Measurements from ENCODE around the gene SYP. TPM values are rescaled to one million over a fixed set of nuclear protein-coding genes. Genes with fewer than 3 reads are reported as not detected.

SYP gene
- total and polyA plus RNA-seq, 4 donors, result 0.30 to 0.67 (median 0.47) TPM

DNA sequence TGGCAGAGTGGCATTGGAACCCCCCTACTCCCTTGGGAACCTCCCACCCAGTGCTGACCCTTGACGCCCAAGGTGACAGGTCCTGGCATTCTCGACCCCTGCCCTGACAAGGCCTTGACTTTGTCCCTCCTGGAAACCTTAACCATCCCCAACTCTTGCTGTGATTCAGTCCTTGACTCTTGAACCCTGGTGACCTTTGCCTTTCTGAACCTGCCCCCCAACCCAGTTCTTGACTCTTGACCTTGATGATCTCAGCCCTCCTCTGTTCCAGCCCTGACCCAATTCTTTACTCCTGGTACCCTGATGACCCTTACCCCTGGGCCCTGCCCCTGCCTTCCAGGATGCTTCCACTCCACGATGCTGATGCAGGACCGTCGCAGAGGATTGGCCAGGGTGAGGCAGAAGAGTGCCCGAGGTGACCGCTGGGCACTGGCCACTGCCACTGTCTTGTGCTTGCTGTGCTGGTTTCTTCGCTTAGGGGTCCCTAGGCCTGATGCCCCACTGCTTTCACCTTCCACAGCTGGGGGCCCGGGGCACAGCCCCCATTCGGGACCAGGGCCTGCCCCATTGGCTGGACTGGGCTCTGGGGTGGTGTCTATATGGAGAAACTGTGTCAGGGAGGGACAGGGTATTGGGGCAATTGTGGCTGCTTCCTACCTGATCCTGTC is 31.5 kb upstream of the SYP start (continued):
- TF ChIP-seq, protein P1, sequence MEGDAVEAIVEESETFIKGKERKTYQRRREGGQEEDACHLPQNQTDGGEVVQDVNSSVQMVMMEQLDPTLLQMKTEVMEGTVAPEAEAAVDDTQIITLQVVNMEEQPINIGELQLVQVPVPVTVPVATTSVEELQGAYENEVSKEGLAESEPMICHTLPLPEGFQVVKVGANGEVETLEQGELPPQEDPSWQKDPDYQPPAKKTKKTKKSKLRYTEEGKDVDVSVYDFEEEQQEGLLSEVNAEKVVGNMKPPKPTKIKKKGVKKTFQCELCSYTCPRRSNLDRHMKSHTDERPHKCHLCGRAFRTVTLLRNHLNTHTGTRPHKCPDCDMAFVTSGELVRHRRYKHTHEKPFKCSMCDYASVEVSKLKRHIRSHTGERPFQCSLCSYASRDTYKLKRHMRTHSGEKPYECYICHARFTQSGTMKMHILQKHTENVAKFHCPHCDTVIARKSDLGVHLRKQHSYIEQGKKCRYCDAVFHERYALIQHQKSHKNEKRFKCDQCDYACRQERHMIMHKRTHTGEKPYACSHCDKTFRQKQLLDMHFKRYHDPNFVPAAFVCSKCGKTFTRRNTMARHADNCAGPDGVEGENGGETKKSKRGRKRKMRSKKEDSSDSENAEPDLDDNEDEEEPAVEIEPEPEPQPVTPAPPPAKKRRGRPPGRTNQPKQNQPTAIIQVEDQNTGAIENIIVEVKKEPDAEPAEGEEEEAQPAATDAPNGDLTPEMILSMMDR (IDR thresholded peaks at IDR 0.05; ENCODE audit: low read depth, low read length, missing input control), result no peak

- no peak overlapping the region for H3K9ac ChIP-seq (ENCODE audit: low read depth in 1 of 2, low read length in 2 of 2)
- H3K9me3 ChIP-seq (ENCODE audit: control insufficient read depth in 4 of 4, low read length in 3 of 4), result no peaks in the 10 kb centered on the region
- WGBS, result 8% methylated on average over 44 of the region's 44 CpGs
- no peaks in the 10 kb centered on the region for H3K27me3 ChIP-seq (ENCODE audit: control insufficient read depth in 4 of 4, insufficient read depth in 4 of 4, low read length in 3 of 4)
- peak overlapping the region in 1 of 3 donors; percentile 24 for H3K4me3 ChIP-seq (ENCODE audit: low read depth in 1 of 3, low read length in 3 of 3)
- H3K36me3 ChIP-seq (ENCODE audit: control insufficient read depth in 4 of 4, insufficient read depth in 3 of 4, low read depth in 1 of 4, low read length in 3 of 4), result no peaks in the 10 kb centered on the region
- peak; percentile 41 for DNase-seq (ENCODE audit: low spot score)
- TF ChIP-seq SP1 (IDR thresholded peaks at IDR 0.05) (no peak), GABPA (IDR thresholded peaks at IDR 0.05 in 1 of 2, conservative IDR thresholded peaks at IDR 0.05 in 1 of 2) (no peak), RXRA (IDR thresholded peaks at IDR 0.05) (no peak), ZBTB33 (IDR thresholded peaks at IDR 0.05) (no peak), HNF4G (IDR thresholded peaks at IDR 0.05) (no peak)
- H3K27ac ChIP-seq (ENCODE audit: low read depth in 1 of 2, low read length in 2 of 2), result no peak overlapping the region
- H3K4me1 ChIP-seq (ENCODE audit: control insufficient read depth in 4 of 4, insufficient read depth in 4 of 4, low read length in 3 of 4), result no peaks in the 10 kb centered on the region
Observed at GRCh38 chrX:49230500-49231232, 30.7 kb upstream of the SYP start.

- H3K9ac ChIP-seq (ENCODE audit: low read depth in 1 of 2, low read length in 2 of 2), result no peak overlapping the region
- DNase-seq (ENCODE audit: low spot score), result no peak
- 90% methylated on average over 17 of the region's 17 CpGs for WGBS
- H3K27ac ChIP-seq (ENCODE audit: low read depth in 1 of 2, low read length in 2 of 2), result no peak overlapping the region
- H3K27me3 ChIP-seq (ENCODE audit: control insufficient read depth in 4 of 4, insufficient read depth in 4 of 4, low read length in 3 of 4), result peaks cover 0 to 2% (median 0%) of the 10 kb centered on the region in 4 donors
- no peaks in the 10 kb centered on the region for H3K9me3 ChIP-seq (ENCODE audit: control insufficient read depth in 4 of 4, low read length in 3 of 4)
- no peaks in the 10 kb centered on the region for H3K4me1 ChIP-seq (ENCODE audit: control insufficient read depth in 4 of 4, insufficient read depth in 4 of 4, low read length in 3 of 4)
- no peaks in the 10 kb centered on the region for H3K36me3 ChIP-seq (ENCODE audit: control insufficient read depth in 4 of 4, insufficient read depth in 3 of 4, low read depth in 1 of 4, low read length in 3 of 4)
- H3K4me3 ChIP-seq (ENCODE audit: low read depth in 1 of 3, low read length in 3 of 3), result no peak overlapping the region
- TF ChIP-seq, protein P1 (IDR thresholded peaks at IDR 0.05; ENCODE audit: low read depth, low read length, missing input control), result no peak
- TF ChIP-seq HNF4G (IDR thresholded peaks at IDR 0.05) (no peak), RAD21 (IDR thresholded peaks at IDR 0.05) (no peak), FOXA1 (IDR thresholded peaks at IDR 0.05) (no peak), FOXA2 (IDR thresholded peaks at IDR 0.05) (no peak), REST (IDR thresholded peaks at IDR 0.05) (no peak), JUND (IDR thresholded peaks at IDR 0.05) (no peak), GABPA (IDR thresholded peaks at IDR 0.05 in 1 of 2, conservative IDR thresholded peaks at IDR 0.05 in 1 of 2) (no peak), EGR1 (IDR thresholded peaks at IDR 0.05; ENCODE audit: low read depth in 2 of 2) (no peak), YY1 (IDR thresholded peaks at IDR 0.05) (no peak), SP1 (IDR thresholded peaks at IDR 0.05) (no peak), ZBTB33 (IDR thresholded peaks at IDR 0.05) (no peak), RXRA (IDR thresholded peaks at IDR 0.05) (no peak)
- TF ChIP-seq, protein P2, sequence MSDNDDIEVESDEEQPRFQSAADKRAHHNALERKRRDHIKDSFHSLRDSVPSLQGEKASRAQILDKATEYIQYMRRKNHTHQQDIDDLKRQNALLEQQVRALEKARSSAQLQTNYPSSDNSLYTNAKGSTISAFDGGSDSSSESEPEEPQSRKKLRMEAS (IDR thresholded peaks at IDR 0.05), result no peak
- TF ChIP-seq, protein P3, sequence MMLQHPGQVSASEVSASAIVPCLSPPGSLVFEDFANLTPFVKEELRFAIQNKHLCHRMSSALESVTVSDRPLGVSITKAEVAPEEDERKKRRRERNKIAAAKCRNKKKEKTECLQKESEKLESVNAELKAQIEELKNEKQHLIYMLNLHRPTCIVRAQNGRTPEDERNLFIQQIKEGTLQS (IDR thresholded peaks at IDR 0.05), result no peak
Observed at GRCh38 chrX:49228185-49228584, 28.2 kb upstream of the SYP start.
